ENCODE data around the gene LMBRD1.

DNA sequence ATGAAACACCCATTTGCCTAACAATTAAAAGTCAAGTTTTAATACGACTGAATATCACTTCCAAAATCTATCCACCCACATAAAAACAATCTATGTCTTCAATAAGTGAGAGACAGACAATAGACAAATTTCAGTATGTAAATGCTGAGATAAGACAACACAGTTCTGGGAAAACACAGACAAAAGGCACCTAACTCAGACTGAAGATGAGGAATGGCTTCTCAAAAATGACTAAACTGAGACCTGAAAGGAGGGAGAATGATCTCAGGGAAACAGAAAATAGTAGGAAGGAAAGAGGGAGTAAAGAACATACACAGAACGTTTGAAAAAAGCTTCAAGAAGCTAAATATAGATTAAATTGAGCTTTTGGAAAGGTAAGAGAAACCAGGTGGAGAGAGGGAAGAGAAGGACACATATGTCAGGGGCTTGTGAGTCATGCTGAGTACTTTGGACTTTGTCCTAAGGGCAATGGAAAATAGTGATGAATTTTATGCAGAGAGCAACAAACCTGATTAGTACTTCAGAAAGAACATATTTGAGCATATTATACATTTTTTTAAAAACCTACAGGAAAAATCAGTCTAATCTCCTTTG is 16.1 kb downstream of the LMBRD1 start:
- TF ChIP-seq, protein P1, sequence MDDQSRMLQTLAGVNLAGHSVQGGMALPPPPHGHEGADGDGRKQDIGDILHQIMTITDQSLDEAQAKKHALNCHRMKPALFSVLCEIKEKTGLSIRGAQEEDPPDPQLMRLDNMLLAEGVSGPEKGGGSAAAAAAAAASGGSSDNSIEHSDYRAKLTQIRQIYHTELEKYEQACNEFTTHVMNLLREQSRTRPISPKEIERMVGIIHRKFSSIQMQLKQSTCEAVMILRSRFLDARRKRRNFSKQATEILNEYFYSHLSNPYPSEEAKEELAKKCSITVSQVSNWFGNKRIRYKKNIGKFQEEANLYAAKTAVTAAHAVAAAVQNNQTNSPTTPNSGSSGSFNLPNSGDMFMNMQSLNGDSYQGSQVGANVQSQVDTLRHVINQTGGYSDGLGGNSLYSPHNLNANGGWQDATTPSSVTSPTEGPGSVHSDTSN (IDR thresholded peaks at IDR 0.05): no peak
- no peak for TF ChIP-seq EZH2phosphoT487 (IDR thresholded peaks at IDR 0.05; ENCODE audit: borderline replicate concordance, low read depth)
- TF ChIP-seq, protein P2, sequence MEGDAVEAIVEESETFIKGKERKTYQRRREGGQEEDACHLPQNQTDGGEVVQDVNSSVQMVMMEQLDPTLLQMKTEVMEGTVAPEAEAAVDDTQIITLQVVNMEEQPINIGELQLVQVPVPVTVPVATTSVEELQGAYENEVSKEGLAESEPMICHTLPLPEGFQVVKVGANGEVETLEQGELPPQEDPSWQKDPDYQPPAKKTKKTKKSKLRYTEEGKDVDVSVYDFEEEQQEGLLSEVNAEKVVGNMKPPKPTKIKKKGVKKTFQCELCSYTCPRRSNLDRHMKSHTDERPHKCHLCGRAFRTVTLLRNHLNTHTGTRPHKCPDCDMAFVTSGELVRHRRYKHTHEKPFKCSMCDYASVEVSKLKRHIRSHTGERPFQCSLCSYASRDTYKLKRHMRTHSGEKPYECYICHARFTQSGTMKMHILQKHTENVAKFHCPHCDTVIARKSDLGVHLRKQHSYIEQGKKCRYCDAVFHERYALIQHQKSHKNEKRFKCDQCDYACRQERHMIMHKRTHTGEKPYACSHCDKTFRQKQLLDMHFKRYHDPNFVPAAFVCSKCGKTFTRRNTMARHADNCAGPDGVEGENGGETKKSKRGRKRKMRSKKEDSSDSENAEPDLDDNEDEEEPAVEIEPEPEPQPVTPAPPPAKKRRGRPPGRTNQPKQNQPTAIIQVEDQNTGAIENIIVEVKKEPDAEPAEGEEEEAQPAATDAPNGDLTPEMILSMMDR (IDR thresholded peaks at IDR 0.05): no peak
- no peak for TF ChIP-seq RAD21 (IDR thresholded peaks at IDR 0.05; ENCODE audit: low read length)
- TF ChIP-seq, protein P3, sequence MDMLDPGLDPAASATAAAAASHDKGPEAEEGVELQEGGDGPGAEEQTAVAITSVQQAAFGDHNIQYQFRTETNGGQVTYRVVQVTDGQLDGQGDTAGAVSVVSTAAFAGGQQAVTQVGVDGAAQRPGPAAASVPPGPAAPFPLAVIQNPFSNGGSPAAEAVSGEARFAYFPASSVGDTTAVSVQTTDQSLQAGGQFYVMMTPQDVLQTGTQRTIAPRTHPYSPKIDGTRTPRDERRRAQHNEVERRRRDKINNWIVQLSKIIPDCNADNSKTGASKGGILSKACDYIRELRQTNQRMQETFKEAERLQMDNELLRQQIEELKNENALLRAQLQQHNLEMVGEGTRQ (IDR thresholded peaks at IDR 0.05; ENCODE audit: borderline replicate concordance, low read depth, low read length): no peak
- no peak for TF ChIP-seq TEAD4 (IDR thresholded peaks at IDR 0.05; ENCODE audit: borderline replicate concordance, insufficient read depth)
- no peak for TF ChIP-seq RFX5 (IDR thresholded peaks at IDR 0.05; ENCODE audit: low read length)
- no peak for TF ChIP-seq GATA2 (CRISPR knock-in tag; IDR thresholded peaks at IDR 0.05)
- TF ChIP-seq JUND (IDR thresholded peaks at IDR 0.05): no peak
- TF ChIP-seq, protein P4, sequence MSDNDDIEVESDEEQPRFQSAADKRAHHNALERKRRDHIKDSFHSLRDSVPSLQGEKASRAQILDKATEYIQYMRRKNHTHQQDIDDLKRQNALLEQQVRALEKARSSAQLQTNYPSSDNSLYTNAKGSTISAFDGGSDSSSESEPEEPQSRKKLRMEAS (IDR thresholded peaks at IDR 0.05; ENCODE audit: low read depth): no peak
- TF ChIP-seq SMC3 (IDR thresholded peaks at IDR 0.05; ENCODE audit: low read depth, low read length): no peak
- TF ChIP-seq RXRA (IDR thresholded peaks at IDR 0.05; ENCODE audit: borderline replicate concordance, low read depth): no peak
- TF ChIP-seq MEF2A (IDR thresholded peaks at IDR 0.05; ENCODE audit: borderline replicate concordance, low read depth): no peak
- no peak for TF ChIP-seq MXI1 (IDR thresholded peaks at IDR 0.05; ENCODE audit: low read depth, low read length)
